PFSK-1 (cell line): ENCODE results near the gene ELF4.

ENCODE experiments used
- FOXP2 ChIP-seq: optimal IDR thresholded peaks from 2 replicates; pipeline ENCODE3; 2011; ENCODE audit warnings: borderline replicate concordance, control low read depth, inconsistent platforms; ENCODE audit not compliant: insufficient read depth; ENCODE audit errors: extremely low read length, extremely low read depth
- POLR2AphosphoS5 ChIP-seq: IDR thresholded peaks from 2 replicates; pipeline ENCODE4 v1.6.1; 2012; ENCODE audit warnings: low read depth, mild to moderate bottlenecking, control low read depth, low read length, moderate library complexity
- SIN3A ChIP-seq: IDR thresholded peaks from 2 replicates; pipeline ENCODE4 v1.6.1; 2012; ENCODE audit warnings: mild to moderate bottlenecking, low read length, moderate library complexity, borderline replicate concordance; ENCODE audit not compliant: insufficient read depth
- TAF1 ChIP-seq: IDR thresholded peaks from 2 replicates; pipeline ENCODE4 v1.6.1; 2012; ENCODE audit warnings: low read length, control low read depth, borderline replicate concordance; ENCODE audit not compliant: insufficient read depth
- TF ChIP-seq, protein P1 (sequence below), 2 experiments: IDR thresholded peaks; 2 replicates each; pipeline versions ENCODE4 v1.6.1 to v1.8.0; 2011 to 2012; ENCODE audit warnings: low read depth in 2 of 2, low read length in 2 of 2, control low read depth in 1 of 2, inconsistent platforms in 1 of 2, mild to moderate bottlenecking in 1 of 2, moderate library complexity in 1 of 2; ENCODE audit not compliant: insufficient read depth in 1 of 2

Gene ELF4

DNA sequence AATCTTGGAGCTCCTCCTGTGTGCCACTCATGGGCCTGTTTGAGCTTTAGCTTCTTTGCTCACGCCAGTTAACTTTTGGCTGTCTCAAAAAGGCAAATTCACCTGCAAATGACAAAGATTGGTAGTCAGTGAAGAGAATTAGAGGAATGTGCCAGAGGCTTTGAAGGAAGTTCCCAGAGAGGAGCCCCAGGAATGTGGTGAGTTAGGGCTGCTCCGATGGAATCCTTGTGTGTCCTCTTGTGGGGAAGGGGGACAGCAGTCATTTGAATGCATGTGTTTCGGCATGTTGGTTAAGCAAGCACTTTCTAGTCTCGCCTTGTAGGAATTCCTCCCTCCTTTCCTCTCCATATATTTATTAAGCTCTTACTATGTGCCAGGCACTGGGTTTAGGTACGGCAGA is 62.9 kb downstream of the ELF4 start:
- TF ChIP-seq FOXP2 (no peak), POLR2AphosphoS5 (no peak), SIN3A (no peak), TAF1 (no peak)
- TF ChIP-seq, protein P1, sequence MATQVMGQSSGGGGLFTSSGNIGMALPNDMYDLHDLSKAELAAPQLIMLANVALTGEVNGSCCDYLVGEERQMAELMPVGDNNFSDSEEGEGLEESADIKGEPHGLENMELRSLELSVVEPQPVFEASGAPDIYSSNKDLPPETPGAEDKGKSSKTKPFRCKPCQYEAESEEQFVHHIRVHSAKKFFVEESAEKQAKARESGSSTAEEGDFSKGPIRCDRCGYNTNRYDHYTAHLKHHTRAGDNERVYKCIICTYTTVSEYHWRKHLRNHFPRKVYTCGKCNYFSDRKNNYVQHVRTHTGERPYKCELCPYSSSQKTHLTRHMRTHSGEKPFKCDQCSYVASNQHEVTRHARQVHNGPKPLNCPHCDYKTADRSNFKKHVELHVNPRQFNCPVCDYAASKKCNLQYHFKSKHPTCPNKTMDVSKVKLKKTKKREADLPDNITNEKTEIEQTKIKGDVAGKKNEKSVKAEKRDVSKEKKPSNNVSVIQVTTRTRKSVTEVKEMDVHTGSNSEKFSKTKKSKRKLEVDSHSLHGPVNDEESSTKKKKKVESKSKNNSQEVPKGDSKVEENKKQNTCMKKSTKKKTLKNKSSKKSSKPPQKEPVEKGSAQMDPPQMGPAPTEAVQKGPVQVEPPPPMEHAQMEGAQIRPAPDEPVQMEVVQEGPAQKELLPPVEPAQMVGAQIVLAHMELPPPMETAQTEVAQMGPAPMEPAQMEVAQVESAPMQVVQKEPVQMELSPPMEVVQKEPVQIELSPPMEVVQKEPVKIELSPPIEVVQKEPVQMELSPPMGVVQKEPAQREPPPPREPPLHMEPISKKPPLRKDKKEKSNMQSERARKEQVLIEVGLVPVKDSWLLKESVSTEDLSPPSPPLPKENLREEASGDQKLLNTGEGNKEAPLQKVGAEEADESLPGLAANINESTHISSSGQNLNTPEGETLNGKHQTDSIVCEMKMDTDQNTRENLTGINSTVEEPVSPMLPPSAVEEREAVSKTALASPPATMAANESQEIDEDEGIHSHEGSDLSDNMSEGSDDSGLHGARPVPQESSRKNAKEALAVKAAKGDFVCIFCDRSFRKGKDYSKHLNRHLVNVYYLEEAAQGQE (IDR thresholded peaks at IDR 0.05; ENCODE audit: insufficient read depth in 1 of 2, low read depth in 2 of 2, low read length in 2 of 2), result no peak

DNA sequence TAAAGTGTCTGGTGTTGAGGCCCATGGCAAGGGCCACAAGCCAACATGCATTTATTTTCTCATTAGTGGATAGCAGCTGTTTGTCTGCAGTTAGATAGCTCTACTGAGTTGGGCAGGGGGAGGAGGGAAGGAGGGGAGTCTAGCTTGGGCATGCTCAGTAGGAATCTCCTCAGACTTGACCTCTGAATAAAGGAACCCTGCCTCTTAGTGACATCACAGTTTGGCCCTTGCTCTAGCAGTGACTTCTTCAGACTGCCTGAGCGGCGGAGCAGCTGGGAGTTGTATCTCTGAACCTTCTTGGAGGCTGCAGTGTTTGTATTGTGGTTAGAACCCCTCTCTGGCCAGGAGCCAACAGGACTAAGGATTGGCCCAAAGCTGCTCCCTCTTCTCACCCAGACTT is 70.5 kb downstream of the ELF4 start:
- TF ChIP-seq, protein P1 (IDR thresholded peaks at IDR 0.05; ENCODE audit: insufficient read depth in 1 of 2, low read depth in 2 of 2, low read length in 2 of 2), result no peak
- no peak for TF ChIP-seq SIN3A
- TF ChIP-seq POLR2AphosphoS5, result no peak
- no peak for TF ChIP-seq TAF1
- no peak for TF ChIP-seq FOXP2

DNA sequence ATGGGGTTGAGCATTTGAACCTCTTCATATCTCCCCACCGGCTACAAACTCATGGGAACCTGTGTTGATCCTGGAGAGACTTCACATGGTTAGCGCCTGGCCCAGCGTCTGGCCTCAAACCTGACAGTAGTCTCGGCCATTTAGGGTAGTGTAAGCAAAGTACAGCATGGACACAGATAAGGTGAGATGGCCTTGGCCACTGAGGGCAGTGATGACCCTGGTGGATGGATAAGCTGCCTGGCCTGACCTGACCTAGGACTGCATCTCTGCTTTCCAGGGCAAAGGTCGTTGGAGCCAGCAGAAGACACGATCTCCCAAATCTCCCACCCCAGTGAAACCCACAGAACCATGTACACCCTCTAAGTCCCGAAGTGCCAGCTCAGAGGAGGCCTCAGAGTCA is 76.1 kb downstream of the ELF4 start:
- TF ChIP-seq TAF1 (no peak), POLR2AphosphoS5 (no peak), SIN3A (no peak), FOXP2 (no peak)
- TF ChIP-seq, protein P1 (IDR thresholded peaks at IDR 0.05; ENCODE audit: insufficient read depth in 1 of 2, low read depth in 2 of 2, low read length in 2 of 2), result no peak

DNA sequence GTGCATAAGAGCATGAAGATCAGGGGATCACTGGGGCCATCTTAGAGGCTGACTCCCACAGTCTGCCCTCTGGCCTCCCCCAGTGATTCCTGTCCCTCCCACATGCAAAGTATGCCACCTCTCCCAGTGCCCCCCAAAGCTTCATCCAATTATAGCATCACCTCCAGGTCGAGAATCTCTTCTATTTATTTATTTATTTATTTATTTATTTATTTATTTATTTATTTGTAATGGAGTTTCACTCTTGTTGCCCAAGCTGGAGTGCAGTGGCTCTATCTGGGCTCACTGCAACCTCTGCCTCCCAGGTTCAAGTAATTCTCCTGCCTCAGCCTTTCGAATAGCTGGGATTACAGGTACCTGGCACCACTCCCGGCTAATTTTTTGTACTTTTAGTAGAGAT is 77.7 kb downstream of the ELF4 start:
- TF ChIP-seq FOXP2, result no peak
- no peak for TF ChIP-seq SIN3A
- TF ChIP-seq POLR2AphosphoS5, result no peak
- TF ChIP-seq, protein P1 (IDR thresholded peaks at IDR 0.05; ENCODE audit: insufficient read depth in 1 of 2, low read depth in 2 of 2, low read length in 2 of 2), result no peak
- no peak for TF ChIP-seq TAF1

DNA sequence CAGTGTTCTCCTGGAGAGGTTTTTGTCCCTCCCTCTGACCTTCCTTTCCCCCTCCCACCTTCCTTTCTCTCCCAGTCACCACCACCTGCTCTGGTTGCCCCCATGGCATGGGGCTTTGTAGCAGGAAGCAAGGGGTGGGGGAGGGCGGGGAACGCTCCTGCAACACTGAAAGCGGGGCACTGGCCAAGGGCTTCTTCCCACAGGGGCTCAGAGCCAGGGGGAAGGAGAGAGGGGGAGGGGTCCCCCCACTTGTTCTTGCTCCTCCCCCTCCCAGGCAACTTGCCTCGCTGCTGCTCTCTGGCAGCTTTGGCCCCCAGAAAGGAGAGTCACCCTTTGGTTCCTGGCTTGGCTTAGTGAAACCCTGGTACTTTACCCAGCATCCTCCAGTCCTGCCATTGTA is 79.5 kb downstream of the ELF4 start:
- TF ChIP-seq SIN3A (no peak), POLR2AphosphoS5 (no peak), TAF1 (no peak), FOXP2 (no peak)
- TF ChIP-seq, protein P1 (IDR thresholded peaks at IDR 0.05; ENCODE audit: insufficient read depth in 1 of 2, low read depth in 2 of 2, low read length in 2 of 2), result no peak
